Measurements from ENCODE around the gene ARL8A. TPM values are rescaled to one million over a fixed set of nuclear protein-coding genes. Genes with fewer than 3 reads are reported as not detected.

The ARL8A gene
- total RNA-seq, 1 experiment from 2014 or later = 50.3 TPM

- Histone ChIP-seq H3K4me3 (ENCODE audit: insufficient read depth, low read depth, low read length) (no peak overlapping the region), H3K27me3 (ENCODE audit: control insufficient read depth, insufficient read depth, low read length) (no peaks in the 10 kb centered on the region), H3K36me3 (replicated peaks; ENCODE audit: control insufficient read depth, insufficient read depth, low read length) (no peaks in the 10 kb centered on the region)
- no peak for DNase-seq
Observed at GRCh38 chr1:202165942-202166843, 21.7 kb upstream of the ARL8A start.

DNA sequence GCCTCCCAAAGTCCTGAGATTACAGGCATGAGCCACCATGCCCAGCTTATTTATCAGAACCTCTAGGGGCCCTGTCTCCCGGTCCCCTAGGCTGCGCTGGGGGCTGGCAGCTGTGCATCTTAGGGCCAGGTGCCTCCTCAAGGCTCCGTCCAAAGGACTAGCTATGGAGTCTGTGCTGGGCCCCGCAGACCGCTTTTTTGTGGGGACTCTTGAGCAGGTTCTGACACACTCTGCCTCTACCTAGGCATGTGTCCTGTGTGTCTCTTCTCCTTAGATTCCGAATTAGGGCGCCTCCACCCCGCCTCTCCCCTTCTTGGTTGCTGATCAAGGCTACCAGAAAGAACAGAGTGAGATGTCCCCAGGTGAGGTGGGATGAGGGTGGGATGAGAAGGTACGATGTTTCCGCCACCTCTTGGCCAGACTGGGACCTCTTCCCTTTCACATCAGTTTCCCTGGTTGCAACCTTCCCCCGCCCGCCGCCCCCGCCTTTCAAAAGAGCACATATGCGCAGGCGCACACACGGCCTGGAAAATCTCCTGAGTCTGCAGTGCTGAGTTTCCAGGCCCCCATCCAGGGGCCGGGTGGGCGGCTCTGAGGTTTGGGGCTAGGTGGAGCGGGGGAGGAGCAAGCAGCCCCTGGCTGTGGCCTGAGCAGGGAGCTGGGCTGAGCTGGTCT, 20.9 kb upstream of the ARL8A start:
- no peak overlapping the region for H3K4me3 ChIP-seq (ENCODE audit: insufficient read depth, low read depth, low read length)
- DNase-seq = peak; percentile 72
- H3K36me3 ChIP-seq (replicated peaks; ENCODE audit: control insufficient read depth, insufficient read depth, low read length) = no peaks in the 10 kb centered on the region
- no peaks in the 10 kb centered on the region for H3K27me3 ChIP-seq (ENCODE audit: control insufficient read depth, insufficient read depth, low read length)

DNA sequence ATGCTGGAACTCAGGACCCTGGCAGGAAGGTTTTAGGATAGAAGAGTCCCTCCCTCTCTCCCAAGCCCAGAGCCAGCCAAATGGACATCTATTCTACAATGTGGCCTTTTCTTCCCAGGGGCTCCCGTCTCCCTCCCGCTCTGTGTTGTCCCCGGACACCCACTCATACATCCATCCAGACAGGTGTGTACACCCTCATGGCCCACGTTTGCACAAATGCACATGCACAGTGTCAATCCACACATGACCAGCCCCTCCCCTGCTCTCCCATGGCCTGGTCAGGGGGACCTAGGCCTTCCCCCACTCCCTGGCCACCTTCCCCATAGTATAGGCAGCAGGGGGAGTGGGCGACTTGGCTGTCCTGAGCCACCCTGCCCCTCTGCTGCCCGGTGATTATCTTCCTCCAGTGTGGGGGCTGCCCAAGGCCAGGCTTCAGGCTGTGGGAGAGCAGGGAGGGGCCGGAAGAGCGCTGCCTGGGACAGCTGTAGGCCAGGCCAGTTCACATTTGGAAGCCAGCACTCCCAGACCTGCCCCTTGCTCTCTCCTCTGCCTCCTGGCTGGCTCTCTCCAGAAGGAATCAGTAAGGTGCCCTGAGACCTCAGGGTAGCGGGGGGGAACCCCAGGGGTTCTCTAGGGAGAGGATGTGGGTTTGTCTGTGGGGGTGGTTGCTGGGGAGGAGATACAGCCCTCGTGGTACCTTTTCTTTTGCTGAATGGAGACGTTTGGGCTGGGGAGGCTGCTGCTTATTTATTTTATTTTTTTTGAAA, 19.9 kb upstream of the ARL8A start:
- H3K4me3 ChIP-seq (ENCODE audit: insufficient read depth, low read depth, low read length) = no peak overlapping the region
- DNase-seq = no peak
- no peaks in the 10 kb centered on the region for H3K27me3 ChIP-seq (ENCODE audit: control insufficient read depth, insufficient read depth, low read length)
- no peaks in the 10 kb centered on the region for H3K36me3 ChIP-seq (replicated peaks; ENCODE audit: control insufficient read depth, insufficient read depth, low read length)

DNA sequence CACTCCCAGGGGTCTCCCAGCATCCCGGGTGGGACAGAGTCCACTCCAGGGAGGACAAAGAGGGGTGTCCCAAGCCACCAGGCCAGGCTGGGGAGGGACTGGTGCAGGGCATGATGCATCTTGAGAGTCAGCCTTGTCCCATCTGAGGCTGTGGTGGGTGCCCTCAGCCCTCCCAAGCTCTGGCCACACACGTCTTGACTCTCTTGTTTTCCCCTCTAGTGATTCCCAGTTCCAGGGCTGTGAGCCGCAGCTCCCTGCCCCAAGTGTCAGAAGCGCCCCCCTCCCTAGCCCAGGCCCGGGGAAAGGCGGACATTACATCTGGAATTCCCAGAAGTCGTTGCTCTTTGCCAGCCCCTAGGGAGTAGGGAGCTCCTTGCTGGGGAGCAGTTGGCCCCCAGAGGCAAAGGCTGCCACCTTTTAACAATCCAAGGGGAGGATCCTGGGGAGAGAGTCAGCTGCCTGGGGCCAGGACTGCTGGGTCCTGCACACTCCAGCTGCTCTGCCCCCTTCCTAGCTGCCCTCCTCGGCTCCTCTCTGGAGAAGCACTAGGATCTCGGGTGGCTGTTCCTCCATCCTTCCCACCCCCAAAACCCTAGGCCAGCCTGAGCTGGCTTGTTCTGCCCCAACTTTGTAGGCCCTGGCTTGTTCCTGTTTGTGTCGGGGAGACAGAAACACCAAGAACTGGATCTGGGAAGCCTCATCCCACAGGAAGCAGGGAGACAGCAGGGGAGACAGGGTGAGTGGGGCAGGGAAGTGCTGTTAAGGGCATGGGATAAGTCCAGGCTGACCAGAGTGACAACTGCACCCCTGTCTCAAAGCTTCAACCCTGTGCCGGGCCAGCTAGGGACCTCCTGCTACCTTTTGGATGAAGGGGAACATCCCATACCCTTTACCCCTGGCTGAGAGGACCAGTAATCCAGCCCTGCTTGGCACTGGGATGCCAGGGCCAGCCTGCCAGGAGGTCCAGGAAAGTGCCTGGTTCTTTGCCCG, 19.0 kb upstream of the ARL8A start:
- Histone ChIP-seq H3K36me3 (replicated peaks; ENCODE audit: control insufficient read depth, insufficient read depth, low read length) (no peaks in the 10 kb centered on the region), H3K4me3 (ENCODE audit: insufficient read depth, low read depth, low read length) (no peak overlapping the region), H3K27me3 (ENCODE audit: control insufficient read depth, insufficient read depth, low read length) (no peaks in the 10 kb centered on the region)
- peak; percentile 62 for DNase-seq

- no peak for DNase-seq
- Histone ChIP-seq H3K27me3 (ENCODE audit: control insufficient read depth, insufficient read depth, low read length) (no peaks in the 10 kb centered on the region; the same call in 1 of the 2 replicates), H3K4me3 (ENCODE audit: insufficient read depth, low read depth, low read length) (no peak overlapping the region), H3K36me3 (replicated peaks; ENCODE audit: control insufficient read depth, insufficient read depth, low read length) (no peaks in the 10 kb centered on the region)
Observed at GRCh38 chr1:202162418-202163280, 18.1 kb upstream of the ARL8A start.

- no peaks in the 10 kb centered on the region; the same call in 1 of the 2 replicates for H3K27me3 ChIP-seq (ENCODE audit: control insufficient read depth, insufficient read depth, low read length)
- no peak overlapping the region for H3K4me3 ChIP-seq (ENCODE audit: insufficient read depth, low read depth, low read length)
- no peak for DNase-seq
- no peaks in the 10 kb centered on the region for H3K36me3 ChIP-seq (replicated peaks; ENCODE audit: control insufficient read depth, insufficient read depth, low read length)
Observed at GRCh38 chr1:202162047-202162417, 17.5 kb upstream of the ARL8A start.

DNA sequence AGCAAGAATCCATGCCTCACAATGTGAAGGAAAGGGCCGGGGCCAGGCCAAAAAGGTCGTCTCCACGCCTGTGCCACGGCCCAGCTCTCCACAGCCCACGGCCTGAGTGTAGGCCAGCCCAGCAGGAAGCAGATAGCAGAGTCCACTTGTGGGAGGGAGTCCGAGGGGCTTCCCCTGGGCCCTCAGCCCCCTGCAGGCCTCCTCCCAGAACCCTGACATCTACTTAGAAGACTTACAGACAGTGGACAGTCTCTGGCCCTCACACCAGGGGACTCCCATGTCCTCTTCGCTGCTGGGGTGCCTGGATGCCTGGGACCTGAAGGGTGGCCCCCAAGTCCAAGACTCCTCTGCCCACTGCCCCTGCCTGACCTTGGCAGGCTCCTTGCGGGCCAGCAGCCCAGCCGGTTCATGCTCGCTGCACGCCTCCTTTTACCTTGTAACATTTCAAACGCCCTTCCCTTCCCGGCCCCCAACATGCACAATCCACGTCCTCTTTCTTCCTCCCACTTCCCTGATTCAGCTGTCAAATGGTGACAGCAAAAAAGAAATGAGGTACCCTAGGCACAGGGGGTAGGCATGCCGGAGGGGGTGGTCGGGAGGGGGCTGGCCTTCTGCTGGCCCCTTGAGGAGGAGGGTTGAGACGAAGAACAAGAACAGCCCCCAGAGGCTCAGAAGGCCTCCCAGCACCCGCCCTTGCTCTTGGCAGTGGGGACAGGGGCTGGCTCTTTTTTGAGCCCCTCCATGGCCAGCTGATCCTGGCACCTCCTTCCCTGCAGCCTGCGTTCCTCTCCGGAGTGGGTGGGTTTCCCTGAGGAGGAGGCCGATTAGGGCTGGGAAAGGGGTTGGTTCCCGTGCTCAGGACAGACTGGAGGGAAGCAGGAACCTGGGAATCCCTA, 16.9 kb upstream of the ARL8A start:
- DNase-seq = peak; percentile 61
- Histone ChIP-seq H3K4me3 (ENCODE audit: insufficient read depth, low read depth, low read length) (no peak overlapping the region), H3K36me3 (replicated peaks; ENCODE audit: control insufficient read depth, insufficient read depth, low read length) (no peaks in the 10 kb centered on the region), H3K27me3 (ENCODE audit: control insufficient read depth, insufficient read depth, low read length) (no peaks in the 10 kb centered on the region; the same call in 1 of the 2 replicates)

DNA sequence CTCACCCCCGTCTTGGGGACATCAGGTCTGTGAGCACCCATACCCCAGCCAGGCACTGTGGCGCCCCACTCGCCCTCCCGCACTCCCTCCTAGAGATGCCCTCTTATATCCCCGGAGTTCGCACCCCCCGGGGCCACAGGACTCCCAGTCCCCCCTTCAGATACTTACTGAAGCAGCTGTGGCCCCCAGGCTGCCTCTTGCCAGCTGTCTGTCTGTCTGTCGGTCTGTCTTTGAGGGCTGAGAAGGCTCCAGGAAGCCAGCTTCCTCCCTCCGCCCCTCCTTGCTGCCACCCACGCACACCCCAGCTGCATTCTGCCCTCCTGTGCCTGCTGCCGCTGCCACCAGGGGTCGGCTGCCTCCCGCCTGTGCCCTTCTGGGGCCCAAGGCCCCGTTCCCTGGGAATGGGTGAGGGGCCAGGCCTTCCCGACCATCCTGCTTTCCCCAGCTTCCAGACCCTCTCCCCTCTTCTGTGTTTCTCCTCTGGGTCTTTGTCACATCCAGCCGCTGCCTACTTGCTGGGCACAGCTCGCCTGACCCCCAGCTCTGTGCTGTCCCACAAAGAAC, 15.9 kb upstream of the ARL8A start, which contains the start of gene PTPN7:
Gene PTPN7 (minus strand): TSS at position 226 of the 564 bp plus-strand sequence. CDS start 1,200 bp downstream, outside the sequence.
- no peaks in the 10 kb centered on the region; the same call in 1 of the 2 replicates for H3K27me3 ChIP-seq (ENCODE audit: control insufficient read depth, insufficient read depth, low read length)
- DNase-seq = peak; percentile 69
- no peak within 1 kb of the TSS for H3K4me3 ChIP-seq (ENCODE audit: insufficient read depth, low read depth, low read length)
- no peaks in the 10 kb centered on the region for H3K36me3 ChIP-seq (replicated peaks; ENCODE audit: control insufficient read depth, insufficient read depth, low read length)

DNA sequence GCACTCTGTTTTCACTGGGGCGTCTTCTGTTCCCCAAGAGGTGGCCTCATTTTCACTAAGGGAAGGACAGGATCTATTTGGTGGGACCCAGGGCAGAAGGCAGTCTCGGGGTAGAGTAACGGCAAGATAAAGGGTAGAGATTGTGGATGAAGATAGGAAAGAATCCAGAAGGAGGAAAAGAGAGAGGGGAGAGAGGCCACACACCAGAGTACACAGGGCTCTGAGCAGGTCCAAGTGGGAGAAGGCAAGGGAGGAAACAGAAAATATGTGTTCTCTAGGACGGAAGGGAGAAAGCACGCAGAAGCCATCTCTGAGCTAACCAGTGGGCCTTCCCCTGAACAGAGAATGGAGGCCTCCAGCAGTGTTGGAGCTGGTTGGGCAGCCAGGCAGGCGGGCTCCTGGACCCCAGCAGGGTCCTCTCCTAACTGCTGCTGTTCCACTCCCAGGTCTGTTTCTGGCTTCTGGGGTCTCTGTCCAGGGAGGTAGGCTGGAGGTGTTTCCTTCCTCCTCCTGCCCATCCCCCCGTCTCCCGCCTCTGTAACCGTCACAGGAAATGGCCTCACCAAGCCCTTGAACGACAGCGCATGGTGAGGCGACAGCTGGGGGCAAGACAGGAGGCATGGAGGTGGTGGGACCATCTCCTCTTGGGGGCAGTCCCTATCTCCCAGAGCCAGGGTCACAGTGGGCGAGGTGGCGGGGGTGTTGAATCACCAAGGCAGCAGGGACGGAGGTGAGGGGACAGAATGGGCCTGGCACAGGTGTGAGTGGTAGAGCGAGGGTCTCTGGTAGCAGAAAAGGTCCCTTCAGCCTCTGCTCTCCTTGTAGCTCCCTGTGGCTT, 15.2 kb upstream of the ARL8A start:
- DNase-seq = no peak
- Histone ChIP-seq H3K36me3 (replicated peaks; ENCODE audit: control insufficient read depth, insufficient read depth, low read length) (no peaks in the 10 kb centered on the region), H3K4me3 (ENCODE audit: insufficient read depth, low read depth, low read length) (no peak overlapping the region), H3K27me3 (ENCODE audit: control insufficient read depth, insufficient read depth, low read length) (no peaks in the 10 kb centered on the region; the same call in 1 of the 2 replicates)

GRCh38 chr1:202158810-202159533, 14.4 kb upstream of the ARL8A start:
- DNase-seq = no peak
- Histone ChIP-seq H3K27me3 (ENCODE audit: control insufficient read depth, insufficient read depth, low read length) (no peaks in the 10 kb centered on the region; the same call in 1 of the 2 replicates), H3K36me3 (replicated peaks; ENCODE audit: control insufficient read depth, insufficient read depth, low read length) (no peaks in the 10 kb centered on the region), H3K4me3 (ENCODE audit: insufficient read depth, low read depth, low read length) (no peak overlapping the region)

DNA sequence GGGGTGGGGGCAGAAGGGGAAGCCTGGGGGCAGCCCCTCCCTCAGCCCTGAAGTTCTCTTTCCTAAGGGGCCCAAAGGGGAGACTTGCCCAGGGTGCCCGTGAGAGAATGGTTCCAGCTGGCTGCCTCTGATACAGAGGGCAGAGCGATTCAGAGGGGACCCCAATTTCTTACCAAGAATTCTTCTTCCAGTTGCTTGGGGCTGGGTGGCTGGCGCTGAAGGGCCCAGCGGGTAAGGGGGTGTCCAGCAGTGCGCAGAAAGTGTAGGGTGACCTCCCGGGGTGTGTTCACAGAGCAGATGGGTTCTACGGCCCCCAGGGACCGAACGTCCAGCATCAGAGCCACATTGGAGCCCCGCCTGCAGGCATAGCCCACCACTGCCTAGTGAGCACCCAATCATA, 13.4 kb upstream of the ARL8A start:
- no peaks in the 10 kb centered on the region; the same call in 1 of the 2 replicates for H3K27me3 ChIP-seq (ENCODE audit: control insufficient read depth, insufficient read depth, low read length)
- H3K4me3 ChIP-seq (ENCODE audit: insufficient read depth, low read depth, low read length) = no peak overlapping the region
- H3K36me3 ChIP-seq (replicated peaks; ENCODE audit: control insufficient read depth, insufficient read depth, low read length) = no peaks in the 10 kb centered on the region
- no peak for DNase-seq

Measured in H7 (cell line).